HFF-Myc (cell line): ENCODE measurements around the gene BTC.

ENCODE experiments used
- DNase-seq: peaks from one replicate; pipeline ENCODE4 v3.0.0-alpha.2; 2011; ENCODE audit warnings: low read depth; ENCODE audit errors: extremely low read depth
- H3K4me3 ChIP-seq: replicated peaks from 2 replicates; pipeline ENCODE4 v1.5.1; 2011; ENCODE audit warnings: low read depth, mild to moderate bottlenecking, control low read depth, low read length
- CTCF ChIP-seq: IDR thresholded peaks from 2 replicates; pipeline ENCODE4 v1.5.1; 2012; ENCODE audit warnings: mild to moderate bottlenecking, low read depth, low read length, control low read depth; ENCODE audit errors: missing control alignments

BTC gene

DNA sequence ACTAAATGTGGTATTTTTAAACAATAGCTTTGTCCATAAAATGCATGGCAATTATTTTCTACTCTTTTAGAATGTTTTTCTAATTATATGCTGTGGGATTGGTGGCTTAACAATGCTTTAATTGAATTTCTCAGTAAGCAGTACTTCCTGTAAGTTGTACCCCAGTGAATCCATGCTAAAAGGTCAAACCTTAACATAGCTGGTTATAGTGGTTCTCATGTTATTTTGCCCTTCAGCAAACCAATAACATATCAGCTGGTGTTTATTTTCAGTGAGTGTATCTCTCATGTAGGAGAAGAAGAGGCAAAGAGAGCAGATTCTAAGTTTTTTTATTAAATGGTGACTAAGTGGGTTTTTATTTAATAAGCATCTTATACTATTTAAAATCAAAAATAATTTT, 41.5 kb downstream of the BTC start:
- no peak for DNase-seq
- H3K4me3 ChIP-seq, result no peak overlapping the region
- TF ChIP-seq CTCF, result no peak

GRCh38 chr4:74751856-74752255, 42.5 kb downstream of the BTC start:
- H3K4me3 ChIP-seq, result no peak overlapping the region
- DNase-seq, result no peak
- TF ChIP-seq CTCF, result no peak

GRCh38 chr4:74751247-74751646, 43.1 kb downstream of the BTC start:
- TF ChIP-seq CTCF, result no peak
- H3K4me3 ChIP-seq, result no peak overlapping the region
- no peak for DNase-seq

DNA sequence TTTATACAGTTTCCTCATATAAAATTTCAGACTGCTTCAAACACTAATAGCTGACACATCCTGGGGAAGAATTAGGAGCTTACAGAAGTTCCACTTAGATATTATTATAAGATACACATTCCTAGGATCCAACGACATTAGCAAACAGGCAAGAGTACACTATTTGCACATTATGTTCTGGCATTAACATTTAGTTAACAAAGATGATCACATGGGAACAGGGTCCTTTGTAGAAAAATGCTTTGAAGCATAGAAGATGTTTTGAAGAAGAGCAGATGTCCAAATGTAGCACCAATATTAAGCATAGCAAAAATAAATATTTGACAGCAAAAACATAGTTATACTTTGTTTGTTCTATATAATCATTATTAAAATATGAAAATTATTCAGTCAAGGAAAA, 52.1 kb downstream of the BTC start:
- DNase-seq, result no peak

GRCh38 chr4:74738464-74739143, 55.7 kb downstream of the BTC start:
- H3K4me3 ChIP-seq, result no peak overlapping the region
- DNase-seq, result peak; percentile 11
- TF ChIP-seq CTCF, result no peak

More for the DNA sequence above, 52.1 kb downstream of the BTC start:
- H3K4me3 ChIP-seq, result no peak overlapping the region
- TF ChIP-seq CTCF, result no peak

- no peak overlapping the region for H3K4me3 ChIP-seq
- no peak for TF ChIP-seq CTCF
- DNase-seq, result no peak
These were observed 59.3 kb downstream of the BTC start for GRCh38 chr4:74734995-74735394.

DNA sequence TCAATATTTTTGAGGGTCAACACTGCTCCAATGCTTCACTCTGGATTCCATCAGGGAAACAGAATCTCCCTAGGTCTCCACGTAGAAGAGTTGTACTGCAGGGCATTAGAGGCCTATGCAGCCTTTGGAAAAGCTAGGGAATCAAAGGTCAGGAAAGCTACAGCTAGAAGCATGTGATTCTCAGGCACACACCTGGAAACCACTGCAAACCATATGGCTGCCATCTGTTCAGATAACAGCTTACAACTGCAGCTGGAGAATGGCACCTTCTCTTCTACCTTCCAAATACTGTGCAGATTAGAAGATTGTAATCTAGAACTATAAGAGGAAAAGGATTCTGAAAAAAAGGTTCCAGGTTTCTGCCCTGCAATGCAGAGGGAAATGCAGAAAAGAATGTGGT, 60.6 kb downstream of the BTC start:
- no peak for TF ChIP-seq CTCF
- DNase-seq, result no peak

More for the DNA sequence above, 60.6 kb downstream of the BTC start:
- no peak overlapping the region for H3K4me3 ChIP-seq
